GM19324 (cell line): ENCODE results near the gene RANBP17.

Source experiments
- ATAC-seq: cut with Tn5 transposase; IDR thresholded peaks from one replicate; pipeline ENCODE4 v1.9.1; 2021; ENCODE audit warnings: mild to moderate bottlenecking, moderate library complexity; ENCODE audit not compliant: unreplicated experiment, low FRiP score

RANBP17 gene

GRCh38 chr5:171074747-171075146 lies 212.9 kb downstream of the RANBP17 start:
- ATAC-seq = no peak

GRCh38 chr5:171080186-171080938 lies 218.5 kb downstream of the RANBP17 start:
- ATAC-seq = no peak

GRCh38 chr5:171081319-171081718 lies 219.5 kb downstream of the RANBP17 start:
- no peak for ATAC-seq

GRCh38 chr5:171092194-171092593 lies 230.4 kb downstream of the RANBP17 start:
- no peak for ATAC-seq

- no peak for ATAC-seq
These were observed 231.8 kb downstream of the RANBP17 start for GRCh38 chr5:171093598-171093997.

GRCh38 chr5:171094356-171094755 lies 232.5 kb downstream of the RANBP17 start:
- ATAC-seq = no peak

- ATAC-seq = no peak
These were observed 241.2 kb downstream of the RANBP17 start for GRCh38 chr5:171102877-171103610.

- no peak for ATAC-seq
These were observed 245.9 kb downstream of the RANBP17 start for GRCh38 chr5:171107669-171108068.

- no peak for ATAC-seq
These were observed 253.7 kb downstream of the RANBP17 start for GRCh38 chr5:171115519-171115918.

GRCh38 chr5:171116719-171117118 lies 254.9 kb downstream of the RANBP17 start:
- ATAC-seq = no peak

- no peak for ATAC-seq
These were observed 259.3 kb downstream of the RANBP17 start for GRCh38 chr5:171120986-171121622.

- ATAC-seq = no peak
These were observed 259.8 kb downstream of the RANBP17 start for GRCh38 chr5:171121638-171122037.

GRCh38 chr5:171122372-171122771 lies 260.6 kb downstream of the RANBP17 start:
- ATAC-seq = no peak

- ATAC-seq = no peak
These were observed 261.6 kb downstream of the RANBP17 start for GRCh38 chr5:171123417-171123816.

- ATAC-seq = no peak
These were observed 265.5 kb downstream of the RANBP17 start for GRCh38 chr5:171127314-171127713.

GRCh38 chr5:171128136-171128535 lies 266.3 kb downstream of the RANBP17 start:
- ATAC-seq = no peak

- no peak for ATAC-seq
These were observed 267.5 kb downstream of the RANBP17 start for GRCh38 chr5:171129308-171129707.

- ATAC-seq = no peak
These were observed 269.7 kb downstream of the RANBP17 start for GRCh38 chr5:171131497-171131896.

- no peak for ATAC-seq
These were observed 276.1 kb downstream of the RANBP17 start for GRCh38 chr5:171137768-171138525.

GRCh38 chr5:171139227-171139626 lies 277.4 kb downstream of the RANBP17 start:
- ATAC-seq = no peak

- ATAC-seq = no peak
These were observed 280.8 kb downstream of the RANBP17 start for GRCh38 chr5:171142617-171143016.
